HG03432 (cell line): ENCODE results near the gene ZNF512.
"Not testable (repeated sequence)": the region's sequence is repeated elsewhere in the genome, so short reads cannot be mapped to it uniquely, and the experiment has no call there.

Experiments
- ATAC-seq: cut with Tn5 transposase; IDR thresholded peaks from one replicate; pipeline ENCODE4 v1.9.1; 2021; ENCODE audit warnings: mild to moderate bottlenecking, moderate library complexity; ENCODE audit not compliant: unreplicated experiment

The ZNF512 gene

DNA sequence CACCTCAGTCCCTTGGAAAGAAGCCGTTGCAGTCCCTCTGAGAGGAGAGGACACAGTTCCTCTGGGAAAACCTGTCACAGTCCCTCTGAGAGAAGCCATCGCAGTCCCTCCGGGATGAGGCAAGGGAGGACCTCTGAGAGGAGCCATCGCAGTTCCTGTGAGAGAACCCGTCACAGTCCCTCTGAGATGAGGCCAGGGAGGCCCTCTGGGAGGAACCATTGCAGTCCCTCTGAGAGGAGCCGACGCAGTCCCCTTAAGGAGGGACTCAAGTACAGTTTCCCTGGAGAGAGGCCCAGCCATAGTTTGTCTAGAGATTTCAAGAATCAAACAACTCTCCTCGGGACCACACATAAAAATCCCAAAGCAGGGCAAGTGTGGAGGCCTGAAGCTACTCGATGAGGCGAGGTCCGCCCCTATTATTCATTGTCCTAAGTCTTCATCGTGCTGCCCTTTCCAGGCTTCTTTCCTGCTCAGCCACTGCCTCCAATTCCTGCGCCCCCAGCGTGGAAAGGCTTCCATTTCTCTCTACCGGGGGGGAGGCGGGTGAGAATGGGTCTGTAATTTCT, 630 bp upstream of the ZNF512 start:
- ATAC-seq, result no peak

DNA sequence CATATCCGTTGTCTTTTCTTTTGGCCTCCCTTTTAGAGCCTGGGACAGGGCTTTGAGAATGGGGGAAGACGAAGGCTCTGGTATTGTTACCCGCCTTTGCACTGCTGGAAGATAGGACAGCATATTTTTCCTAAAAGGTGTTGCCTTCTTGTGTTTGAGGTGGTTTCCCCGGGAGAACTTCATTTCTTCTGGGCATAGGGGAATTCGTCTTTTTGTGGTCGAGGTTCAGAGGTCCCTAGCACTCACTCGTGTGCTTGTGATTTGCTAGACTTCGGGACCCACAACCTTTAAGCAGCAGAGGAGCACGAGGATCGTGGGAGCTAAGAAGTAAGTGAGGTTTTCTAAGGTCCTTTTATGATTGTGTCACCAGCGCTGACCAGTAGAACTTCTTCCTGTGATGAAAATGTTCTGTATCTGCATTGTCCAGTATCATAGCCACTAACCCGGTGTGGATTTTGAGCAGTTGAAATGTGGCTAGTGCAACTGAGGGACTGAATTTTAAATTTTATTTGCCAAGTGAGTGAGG, 611 bp downstream of the ZNF512 start:
- ATAC-seq, result peak; percentile 5

DNA sequence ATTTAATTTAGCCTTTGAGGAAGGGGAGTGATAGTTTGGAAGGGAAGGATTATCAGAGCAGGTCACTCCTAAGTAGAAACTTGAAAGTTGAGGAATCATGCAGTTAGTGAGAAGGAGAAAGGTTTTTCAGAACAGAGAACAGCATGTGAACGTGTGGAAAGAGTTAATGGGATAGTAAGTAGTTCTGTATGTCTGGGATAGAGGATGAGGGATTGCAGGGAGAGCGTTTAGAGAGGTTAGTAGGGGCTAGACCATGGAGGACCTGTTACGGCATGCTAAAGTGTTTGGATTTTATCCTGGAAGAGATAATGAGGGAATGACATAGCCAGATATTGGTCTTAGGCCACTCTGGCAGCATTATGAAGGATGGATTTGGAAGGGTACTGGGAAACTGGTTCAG, 1.8 kb downstream of the ZNF512 start:
- ATAC-seq, result no peak

DNA sequence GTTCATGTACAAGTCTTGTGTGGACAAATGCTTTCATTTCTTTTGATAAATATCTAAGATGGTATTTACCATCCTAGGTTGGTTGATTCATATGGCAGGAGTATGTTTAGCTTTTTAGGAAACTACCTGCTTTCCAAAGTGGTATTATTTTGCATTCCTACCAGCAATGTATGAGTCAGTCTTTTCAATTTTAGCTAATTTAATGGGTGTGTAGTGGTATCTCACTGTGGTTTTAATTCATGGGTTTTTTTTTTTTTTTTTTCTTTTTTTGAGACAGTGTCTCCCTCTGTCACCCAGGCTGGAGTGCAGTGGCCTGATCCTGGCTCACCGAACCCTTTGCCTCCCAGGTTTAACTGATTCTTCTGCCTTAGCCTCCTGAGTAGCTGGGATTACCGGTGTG, 4.2 kb downstream of the ZNF512 start:
- ATAC-seq, result no peak

DNA sequence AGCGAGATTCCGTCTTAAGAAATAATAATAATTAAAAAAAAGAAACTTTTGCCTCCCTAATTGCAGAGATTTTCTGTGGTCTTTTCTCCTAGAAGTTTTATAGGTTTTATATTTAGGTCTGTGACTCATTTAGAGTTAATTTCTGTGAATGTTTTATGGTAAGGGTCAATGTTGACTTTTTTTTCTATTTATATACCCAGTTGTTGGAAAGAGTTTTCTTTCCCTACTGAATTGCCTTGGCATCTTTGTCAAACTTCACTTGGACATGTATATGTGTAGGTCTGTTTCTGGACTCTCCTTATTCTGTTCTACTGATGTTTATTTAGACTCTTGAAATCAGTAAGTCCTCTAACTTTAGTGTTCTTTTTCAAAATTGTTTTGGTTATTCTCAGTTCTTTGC, 5.5 kb downstream of the ZNF512 start:
- no peak for ATAC-seq

DNA sequence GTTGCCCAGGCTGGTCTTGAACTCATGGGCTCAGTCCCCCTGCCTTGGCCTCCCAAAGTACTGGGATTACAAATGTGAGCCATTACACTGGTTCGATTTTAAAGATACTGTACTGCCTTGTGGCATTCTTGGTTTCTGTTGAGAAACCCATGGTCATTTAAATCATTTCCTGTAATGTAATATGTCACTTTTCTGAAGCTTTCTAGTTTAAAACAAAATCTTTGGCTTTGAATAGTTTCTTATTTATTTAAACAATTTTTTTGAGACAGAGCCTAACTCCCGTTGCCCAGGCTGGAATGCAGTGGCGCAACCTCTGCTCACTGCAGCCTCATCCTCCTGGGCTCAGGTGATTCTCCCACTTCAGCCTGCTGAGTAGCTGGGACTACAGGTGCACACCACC, 8.9 kb downstream of the ZNF512 start:
- no peak for ATAC-seq

DNA sequence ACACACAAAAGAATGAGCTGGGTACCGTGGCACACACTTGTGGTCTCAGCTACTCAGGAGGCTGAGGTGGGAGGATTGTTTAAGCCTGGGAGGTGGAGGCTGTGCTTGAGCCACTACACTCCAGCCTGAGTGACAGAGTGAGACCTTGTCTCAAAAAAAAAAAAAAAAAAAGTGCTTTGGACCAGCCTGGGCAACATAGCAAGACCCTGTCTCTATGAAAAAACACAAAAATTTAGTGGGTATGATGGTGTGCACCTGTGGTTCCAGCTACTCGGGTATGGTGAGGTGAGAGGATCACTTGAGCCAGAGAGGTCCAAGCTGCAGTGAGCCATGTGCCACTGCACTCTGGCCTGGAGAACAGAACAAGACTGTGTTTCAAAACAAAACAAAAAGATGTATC, 10.4 kb downstream of the ZNF512 start:
- no peak for ATAC-seq

DNA sequence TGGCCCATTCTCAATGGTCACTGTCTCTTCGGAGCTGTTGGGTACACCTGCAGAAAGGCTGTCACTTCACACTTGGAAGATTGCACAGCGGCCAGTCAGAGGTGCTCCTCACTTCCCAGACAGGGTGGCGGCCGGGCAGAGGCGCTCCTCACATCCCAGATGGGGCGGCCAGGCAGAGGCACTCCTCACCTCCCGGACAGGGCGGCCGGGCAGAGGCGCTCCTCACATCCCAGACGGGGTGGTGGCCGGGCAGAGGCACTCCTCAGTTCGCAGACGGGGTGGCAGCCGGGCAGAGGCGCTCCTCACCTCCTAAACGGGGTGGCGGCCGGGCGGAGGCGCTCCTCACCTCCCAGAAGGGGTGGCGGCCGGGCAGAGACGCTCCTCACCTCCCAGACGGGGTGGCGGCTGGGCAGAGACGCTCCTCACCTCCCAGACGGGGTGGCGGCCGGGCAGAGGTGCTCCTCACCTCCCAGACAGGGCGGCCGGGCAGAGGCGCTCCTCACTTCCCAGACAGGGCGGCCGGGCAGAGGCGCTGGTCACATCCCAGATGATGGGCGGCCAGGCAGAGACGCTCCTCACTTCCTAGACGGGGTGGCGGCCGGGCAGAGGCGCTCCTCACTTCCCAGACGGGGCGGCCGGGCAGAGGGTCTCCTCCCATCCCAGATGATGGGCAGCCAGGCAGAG, 11.3 kb downstream of the ZNF512 start:
- not testable (repeated sequence) for ATAC-seq

DNA sequence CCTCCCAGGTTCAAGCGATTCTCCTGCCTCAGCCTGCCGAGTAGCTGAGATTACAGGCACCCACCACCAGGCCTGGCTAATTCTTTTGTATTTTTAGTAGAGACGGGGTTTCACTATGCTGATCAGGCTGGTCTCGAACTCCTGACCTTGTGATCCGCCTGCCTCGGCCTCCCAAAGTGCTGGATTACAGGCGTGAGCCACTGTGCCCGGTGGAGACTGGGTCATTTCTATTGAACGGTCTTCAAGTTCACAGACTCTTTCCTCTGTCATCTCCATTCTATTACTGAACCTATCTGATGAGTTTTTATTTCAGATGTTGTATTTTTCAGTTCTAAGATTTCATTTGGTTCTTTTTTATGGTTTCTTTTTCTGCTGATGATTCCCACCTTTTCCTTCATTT, 12.6 kb downstream of the ZNF512 start:
- not testable (repeated sequence) for ATAC-seq

DNA sequence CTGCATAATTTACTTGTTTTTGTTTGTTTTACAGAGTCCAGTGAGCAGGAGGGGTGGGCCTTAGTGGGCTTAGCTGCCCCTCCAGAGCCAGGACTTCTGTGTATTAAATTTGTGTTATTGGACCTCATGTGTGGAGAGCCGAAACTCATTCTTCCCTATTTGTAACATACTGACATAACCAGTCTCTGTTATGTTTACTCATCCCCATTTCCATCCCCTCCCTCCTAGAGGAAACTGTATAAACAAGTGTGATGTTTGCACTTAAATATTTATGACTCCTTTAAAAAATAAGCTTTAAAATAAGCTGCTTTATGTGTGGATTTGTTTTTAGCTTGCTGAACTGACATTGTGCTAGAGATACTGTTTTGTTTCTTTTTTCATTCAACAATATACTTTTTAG, 13.8 kb downstream of the ZNF512 start:
- no peak for ATAC-seq

DNA sequence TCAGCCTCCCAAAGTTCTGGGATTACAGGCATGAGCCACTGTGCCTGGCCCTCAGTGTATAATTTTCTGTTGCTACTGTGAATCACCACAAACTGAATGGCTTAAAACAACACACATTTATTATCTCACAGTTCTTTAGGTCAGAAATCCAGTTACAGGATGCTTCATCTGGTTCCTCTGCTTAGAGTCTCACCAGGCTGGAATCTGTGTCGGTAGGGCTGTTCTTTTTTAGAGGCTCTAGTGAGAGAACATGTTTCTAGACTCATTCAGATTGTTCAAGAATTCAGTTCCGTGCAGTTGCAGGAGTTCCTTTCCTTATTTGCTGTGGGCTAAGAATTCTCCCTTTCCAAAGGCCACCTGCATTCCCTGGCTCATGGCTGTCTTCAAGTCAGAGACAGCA, 23.8 kb downstream of the ZNF512 start:
- no peak for ATAC-seq

DNA sequence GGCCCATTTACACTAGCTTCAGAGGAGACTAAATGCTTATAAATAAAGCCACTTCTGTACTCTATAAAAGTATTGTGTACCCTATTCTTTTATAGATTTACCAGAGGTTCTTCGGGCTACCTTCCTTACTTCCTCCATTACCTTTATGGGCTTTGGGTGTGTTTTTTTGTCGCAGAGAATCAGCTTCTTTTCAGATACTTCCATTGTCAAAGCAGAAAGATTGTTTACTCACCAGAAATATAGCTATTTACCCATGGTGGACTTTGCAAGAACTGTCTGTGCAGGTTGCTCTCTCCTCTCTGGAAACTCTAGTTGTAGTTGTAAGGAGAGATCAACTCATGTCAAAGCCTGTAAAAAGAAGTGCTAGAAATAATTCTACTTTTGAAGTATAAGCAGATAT, 31.1 kb downstream of the ZNF512 start:
- no peak for ATAC-seq

DNA sequence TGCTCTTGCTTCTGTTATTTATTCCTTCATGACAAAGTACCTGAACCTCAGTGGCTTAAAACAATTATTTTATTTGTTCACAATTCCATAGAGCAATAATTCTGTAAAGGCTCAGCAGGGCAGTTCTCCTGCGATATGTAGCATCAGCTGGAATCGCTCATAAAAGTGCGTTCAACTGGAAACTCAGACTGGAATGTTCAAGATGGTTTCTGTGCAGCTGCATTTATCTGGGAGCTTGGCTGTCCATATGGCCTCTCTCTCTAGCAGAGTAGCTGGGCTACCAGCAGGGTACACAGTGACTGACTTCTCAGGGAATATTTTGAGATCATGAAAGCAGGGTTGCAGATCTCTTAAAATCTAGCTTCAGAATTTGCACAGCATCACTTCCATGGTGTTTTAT, 32.5 kb downstream of the ZNF512 start:
- ATAC-seq, result no peak

DNA sequence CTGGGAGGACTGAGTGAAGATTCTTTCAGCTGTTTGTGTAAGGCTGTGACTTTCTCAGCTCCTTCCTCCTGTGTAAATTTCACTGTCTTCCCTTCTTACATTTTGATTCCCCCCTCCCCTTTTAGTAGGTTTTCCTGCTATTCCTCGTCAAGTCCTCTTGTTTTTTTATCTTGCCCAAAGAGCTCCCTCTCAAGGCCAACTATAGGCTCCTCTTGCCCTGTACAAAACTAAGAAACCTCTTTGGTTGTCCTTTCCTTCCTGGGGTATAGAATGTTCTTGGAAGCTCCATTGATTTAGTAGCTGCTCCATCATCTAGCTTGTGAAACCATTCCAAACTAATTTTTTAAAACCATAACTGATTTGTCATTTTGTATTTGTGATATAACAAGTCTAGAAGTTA, 38.7 kb downstream of the ZNF512 start:
- no peak for ATAC-seq

DNA sequence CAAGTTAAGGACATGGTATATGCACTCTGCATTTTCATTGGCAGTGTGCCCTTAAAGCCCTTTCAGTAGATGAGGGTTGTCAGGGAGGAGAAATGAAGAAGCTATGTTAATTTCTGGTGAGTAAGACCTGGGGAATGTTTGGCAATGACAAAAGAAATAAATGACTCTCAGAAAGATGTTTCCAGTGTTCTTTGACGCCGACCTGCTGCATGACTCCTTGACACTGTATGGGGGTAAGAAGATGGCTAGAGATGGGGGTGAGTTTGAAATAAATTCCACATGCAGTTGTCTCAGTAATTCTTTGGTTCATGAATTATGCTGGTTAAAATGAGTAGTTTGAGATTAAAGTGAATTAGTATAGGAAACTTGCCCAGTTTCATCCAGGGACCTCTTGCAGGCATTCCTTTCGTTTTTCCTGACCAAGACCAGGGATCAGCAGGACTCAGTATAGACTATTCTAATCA, 40.1 kb downstream of the ZNF512 start:
- no peak for ATAC-seq

DNA sequence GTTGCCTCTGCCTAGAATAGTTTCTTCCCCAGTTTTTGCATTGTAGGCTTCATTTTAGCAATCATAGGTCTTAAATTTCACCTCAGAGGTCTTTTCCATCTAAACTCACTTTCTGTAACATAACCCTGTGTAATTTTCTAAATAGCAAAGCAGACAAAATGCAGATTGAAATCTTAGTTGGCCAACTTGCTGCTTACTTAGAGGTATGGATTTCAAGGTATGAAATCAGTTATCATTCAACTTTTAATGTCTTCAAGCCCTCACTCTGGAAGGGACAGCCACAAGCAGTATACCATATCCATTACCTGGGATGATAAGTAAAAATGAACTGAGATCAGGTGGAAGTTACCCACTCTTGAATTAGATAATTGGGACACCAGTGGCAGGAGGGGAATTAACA, 42.1 kb downstream of the ZNF512 start:
- no peak for ATAC-seq

DNA sequence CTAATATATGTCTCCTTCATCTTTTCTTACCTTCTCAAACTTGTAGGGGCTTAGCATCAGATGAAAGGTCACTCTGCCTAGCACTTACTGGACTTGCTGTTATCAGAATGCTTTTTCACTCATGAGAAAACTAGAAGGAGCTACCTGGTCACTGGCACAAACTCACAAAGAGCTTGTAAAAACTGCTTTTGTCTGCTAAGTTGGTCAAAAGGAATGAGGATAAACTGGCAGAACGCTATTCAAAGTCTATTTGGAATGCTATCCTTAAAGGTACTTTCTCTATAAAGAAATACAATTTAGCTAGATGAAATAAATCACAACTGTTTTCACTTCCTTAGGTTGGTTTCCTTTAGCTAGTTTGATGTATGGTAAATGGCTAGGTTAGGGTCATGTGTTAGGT, 43.5 kb downstream of the ZNF512 start:
- ATAC-seq, result not testable (repeated sequence)

DNA sequence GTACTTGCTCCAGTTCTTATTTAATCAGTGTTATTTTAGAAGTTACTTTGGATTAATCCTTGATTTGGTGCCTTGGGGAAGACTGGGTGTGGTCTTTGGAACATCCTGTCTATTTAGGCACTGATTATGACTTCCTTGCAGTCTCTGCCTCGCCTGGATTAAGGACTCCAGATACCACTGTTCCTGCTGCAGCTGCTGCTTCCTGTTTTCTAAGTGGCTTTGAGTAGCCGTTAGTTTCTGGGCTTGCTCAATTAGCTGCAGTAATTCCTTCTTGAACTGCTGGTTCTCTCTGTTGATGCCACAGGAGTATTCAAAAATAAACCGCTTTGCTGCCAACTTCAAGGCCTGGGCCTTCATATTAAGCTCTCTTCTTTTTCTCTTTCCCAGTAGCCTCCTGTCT, 44.1 kb downstream of the ZNF512 start:
- ATAC-seq, result not testable (repeated sequence)

DNA sequence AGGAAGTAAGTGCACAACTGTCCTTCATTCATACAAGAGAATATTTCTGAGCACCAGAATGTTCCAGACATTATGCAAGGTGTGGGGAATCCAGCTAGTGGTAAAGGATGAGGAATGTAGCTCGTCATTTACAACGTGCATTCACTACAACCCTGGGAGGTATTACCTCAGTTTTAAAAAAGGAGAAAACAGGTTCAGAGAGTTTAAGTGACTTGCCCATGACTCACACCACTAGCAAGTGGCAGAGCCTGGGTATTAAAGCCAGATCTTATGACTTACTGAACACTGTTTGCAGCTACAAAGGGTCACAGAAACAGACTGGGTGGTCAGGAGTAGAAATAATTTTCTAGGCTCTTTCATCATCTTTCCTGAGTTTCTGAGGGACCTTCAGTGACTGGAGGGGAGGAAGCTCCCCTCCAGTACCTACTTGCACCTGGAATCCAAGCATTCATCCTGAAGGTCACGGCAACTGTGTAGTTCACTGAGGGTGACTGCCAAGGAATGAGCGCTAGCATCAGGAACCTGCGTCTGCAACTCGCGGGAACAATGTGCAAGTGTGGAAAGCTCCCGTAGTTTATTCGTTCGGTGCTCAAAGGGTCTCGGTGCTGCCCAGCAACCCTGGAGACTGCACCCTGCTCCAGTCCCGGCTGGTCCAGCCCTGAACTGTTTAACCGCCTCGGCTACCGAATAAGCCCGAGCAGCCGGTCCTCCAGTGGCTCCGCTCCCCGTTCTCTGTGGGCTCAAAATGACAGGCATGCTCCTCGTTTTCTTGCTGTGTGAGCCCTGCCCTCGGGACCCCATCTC, 45.3 kb downstream of the ZNF512 start:
- ATAC-seq, result peak; percentile 32

DNA sequence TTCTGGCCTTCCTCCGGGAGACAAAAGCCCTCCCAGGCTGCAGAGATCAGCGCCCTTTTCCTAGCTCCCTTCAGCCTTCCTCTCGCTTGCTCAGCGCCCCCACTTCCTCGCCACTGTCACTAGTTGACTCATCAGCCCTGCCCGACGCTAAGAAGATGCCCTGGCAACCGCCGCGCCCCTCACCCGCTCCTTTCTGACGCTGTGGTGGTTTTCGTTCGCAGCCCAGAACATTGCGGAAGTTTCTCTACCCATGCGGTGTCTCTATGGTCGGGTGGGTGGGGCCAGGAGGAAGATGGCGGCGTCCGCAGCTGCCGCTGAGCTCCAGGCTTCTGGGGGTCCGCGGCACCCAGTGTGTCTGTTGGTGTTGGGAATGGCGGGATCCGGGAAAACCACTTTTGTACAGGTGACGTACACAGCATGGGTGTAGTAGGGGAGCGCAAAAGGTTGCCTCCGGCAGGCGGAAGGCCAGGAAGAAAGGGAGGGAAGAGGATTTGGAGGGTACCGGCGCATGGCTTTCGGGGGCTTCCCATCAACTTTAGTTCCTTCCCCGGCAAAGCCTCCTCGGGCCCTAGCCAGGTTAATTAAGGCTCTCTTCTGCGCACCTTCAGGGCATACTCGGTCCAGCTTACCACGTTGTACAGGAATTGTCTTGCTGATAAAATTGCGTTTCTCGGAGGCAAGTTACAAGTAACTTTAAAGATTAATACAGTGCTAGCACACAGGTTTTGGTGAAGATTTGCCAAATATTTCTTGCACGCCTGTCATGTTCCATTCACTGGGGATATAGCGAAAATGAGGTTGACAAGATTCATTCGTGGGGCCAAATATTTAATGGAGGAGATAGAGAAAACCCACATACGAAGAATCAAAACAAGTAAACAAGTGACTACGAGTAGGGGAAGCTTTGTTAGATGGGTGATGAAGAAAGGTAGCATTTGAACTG, 46.2 kb downstream of the ZNF512 start, which contains the start of the genes CCDC121 and GPN1:
TSS of gene CCDC121 (minus strand) at position 246 of the 943 bp plus-strand sequence. CDS start 1,213 bp downstream, outside the sequence.
TSS of gene GPN1 (plus strand) at position 284 of the 943 bp plus-strand sequence. CDS start at position 293, 9 bp downstream.
- ATAC-seq, result peak; percentile 99
